Measurements from ENCODE around the gene WDR47.
A peak's percentile ranks its signal among the peaks of the same experiment; 100 is the strongest.
"Not testable (repeated sequence)": the region's sequence is repeated elsewhere in the genome, so short reads cannot be mapped to it uniquely, and the experiment has no call there.

Gene WDR47

DNA sequence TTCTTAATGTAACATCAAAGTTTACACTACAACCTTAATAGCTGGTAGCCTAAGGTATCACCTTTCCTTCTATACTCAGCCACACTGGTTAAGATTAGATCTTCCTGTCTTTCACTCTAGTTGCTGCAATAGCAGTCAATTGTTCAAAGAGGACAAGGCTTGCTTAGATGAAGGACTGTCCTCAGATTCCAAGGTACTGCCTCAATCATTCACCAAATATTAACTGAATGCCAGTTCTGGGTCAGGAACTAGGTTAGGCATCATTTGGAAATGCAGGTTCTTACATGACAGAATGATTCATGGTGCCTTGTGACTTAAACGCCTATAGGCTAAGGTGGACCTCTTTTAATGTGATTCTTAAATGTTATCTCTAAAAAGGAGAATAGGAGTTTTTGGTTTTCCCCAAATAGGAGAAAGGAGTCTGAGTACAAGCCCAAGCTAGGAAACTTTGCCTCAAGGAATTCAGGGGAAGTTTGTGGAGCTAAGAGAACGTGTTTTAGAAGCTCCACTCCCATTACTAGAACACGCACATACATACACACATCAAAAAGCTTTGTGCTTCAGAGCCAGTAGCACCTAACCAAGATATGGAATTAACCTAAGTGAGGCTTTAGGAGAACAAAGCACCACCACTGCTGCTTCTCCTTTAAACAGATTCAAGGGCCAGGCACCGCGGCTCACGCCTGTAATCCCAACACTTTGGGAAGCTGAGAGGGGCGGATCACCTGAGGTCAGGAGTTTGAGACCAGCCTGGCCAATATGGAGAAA, 8.5 kb upstream of the WDR47 start:
- no peak for DNase-seq

DNA sequence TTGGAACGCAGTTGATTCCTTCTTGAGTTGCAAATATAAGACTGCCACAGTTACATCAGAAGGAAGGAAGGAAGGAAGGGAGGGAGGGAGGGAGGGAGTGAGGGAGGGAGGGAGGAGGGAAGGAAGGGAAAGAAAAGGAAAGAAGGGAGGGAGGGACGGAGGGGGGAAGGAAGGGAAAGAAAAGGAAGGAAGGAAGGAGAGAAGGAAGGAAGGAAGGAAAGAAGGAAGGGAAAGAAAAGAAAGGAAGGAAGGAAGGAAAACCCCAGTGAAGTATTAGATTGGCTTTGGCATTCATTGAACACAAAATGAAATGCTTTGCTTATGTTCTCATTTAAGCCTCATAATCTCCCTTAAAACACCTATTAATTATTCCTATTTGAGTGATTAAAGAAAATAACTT, 6.4 kb upstream of the WDR47 start:
- DNase-seq = no peak

DNA sequence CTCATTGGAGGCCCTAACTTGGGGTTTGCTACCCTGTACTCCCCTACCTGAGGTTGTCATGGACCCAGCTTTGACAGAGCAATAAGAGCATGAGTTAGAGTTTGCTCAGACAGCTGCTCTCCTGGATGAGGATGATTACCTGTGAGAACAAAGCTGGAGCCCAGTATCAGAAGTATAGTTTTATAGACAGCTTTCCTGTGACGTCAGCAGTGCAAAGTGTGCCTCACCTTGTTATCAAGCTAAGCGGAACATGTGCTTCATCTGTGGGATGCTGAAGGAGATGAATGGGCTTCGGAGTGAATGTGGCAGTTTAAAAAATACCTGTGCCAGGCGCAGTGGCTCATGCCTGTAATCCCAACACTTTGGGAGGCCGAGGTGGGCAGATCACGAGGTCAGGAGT, 5.4 kb upstream of the WDR47 start:
- no peak for DNase-seq

DNA sequence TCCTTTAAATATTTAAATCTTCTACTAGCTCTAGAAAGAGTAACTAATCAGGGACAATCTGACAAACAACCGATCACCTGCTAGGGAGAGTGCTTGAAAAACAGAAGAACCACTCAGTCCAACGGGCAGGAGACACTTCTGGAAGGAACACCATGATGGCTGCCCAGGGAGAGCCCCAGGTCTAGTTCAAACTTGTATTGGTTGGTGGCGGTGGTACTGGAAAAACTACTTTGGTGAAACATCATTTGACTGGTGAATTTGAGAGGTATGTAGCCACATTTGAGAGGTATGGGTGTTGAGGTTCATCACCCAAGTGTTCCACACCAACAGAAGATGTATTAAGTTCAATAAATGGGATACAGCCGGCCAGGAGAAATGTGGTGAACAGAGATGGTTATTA, 4.8 kb upstream of the WDR47 start:
- DNase-seq = no peak

DNA sequence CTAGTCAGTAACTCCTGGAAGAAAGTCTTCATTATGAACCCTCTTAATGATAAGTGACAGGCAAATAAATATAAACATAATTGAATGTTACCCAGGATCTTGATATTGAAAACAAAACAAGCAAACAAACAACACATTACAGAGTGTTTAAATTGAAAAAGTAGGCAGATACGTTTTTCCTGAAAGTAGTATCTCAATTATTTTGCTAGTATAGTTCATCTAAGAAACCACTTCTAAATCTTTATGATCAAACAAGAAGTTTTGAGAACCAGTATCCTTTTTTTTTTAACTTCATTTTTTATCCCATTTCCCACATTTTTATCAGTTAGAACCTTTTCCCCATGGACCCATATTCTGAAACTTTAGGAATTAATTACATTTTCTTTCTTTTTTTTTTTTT, 3.7 kb upstream of the WDR47 start:
- no peak for DNase-seq

DNA sequence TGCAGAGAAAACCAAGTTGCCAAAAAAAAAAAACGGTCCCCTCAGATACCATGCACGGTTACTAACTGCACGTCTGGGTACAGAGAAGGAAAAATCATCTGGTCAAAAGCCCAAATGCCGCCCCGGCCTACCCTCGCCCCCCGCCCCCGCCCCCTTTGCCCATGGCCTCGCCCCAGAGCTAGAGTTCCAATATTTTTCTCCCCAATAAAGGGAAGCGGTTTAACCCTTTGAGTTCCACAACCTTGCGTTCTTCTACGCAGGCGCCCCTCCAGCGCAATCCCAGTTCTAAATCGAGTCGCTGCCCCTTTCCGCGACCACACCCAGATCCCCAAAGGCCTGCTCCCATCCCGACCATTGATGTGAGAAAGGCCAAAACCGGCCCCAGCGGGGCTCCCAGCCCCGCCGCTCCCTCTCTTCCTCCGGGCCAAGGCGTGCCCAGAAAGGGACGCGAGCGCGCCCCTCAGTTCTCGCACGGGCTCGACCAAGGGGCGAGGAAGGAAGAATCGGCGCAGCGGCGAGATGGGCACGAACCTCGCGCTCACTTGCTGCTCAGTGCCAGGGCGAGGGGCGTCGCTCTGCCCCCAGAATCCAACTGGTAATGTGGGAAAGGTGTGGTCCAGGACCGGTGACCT, 797 bp downstream of the WDR47 start:
- peak; percentile 64 for DNase-seq

DNA sequence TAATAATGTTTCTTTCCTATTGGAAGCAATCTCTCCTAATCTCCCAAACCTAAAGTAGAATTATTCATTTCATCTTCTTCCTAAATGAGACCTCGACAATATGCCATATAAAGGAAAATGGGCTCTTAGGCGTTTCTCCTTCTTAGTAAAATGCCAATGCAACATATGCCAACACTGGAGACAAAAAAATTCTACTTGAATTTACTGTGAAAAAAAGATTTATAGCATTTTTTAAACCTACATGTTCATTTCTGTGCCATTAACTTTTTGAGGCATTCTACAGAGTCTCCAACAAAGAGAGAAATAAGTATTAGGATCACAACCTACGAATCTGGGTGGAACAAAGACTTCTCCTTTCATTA, 1.3 kb downstream of the WDR47 start:
- DNase-seq = no peak

DNA sequence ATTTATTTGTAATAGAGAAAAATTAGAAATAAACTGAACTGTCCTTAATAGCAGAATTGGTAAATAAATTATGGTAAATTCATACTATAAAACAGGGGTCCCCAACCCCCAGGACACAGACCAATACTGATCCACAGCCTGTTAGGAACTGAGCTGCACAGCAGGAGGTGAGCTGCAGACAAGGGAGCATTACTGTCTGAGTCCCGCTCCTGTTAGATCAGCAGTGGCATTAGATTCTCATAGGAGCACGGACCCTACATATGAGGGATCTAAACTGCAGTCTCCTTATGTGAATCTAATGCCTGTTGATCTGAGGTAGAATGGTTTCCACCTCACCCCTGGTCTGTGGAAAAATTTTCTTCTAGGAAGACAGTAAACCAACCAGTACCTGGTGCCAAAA, 7.5 kb downstream of the WDR47 start:
- DNase-seq = no peak

DNA sequence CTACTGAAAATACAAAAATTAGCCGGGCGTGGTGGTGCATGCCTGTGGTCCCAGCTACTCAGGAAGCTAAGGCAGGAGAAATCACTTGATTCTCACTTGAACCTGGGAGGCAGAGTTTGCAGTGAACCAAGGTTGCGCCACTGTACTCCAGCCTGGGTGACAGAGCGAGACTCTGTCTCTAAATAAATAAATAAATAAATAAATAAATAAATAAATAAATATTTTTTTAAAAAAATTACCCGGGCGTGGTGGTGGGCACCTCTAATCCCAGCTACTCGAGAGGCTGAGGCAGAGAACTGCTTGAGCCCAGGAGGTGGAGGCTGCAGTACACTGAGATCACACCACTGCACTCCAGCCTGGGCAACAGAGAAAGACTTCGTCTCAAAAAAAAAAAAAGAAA, 12.4 kb downstream of the WDR47 start:
- not testable (repeated sequence) for DNase-seq

DNA sequence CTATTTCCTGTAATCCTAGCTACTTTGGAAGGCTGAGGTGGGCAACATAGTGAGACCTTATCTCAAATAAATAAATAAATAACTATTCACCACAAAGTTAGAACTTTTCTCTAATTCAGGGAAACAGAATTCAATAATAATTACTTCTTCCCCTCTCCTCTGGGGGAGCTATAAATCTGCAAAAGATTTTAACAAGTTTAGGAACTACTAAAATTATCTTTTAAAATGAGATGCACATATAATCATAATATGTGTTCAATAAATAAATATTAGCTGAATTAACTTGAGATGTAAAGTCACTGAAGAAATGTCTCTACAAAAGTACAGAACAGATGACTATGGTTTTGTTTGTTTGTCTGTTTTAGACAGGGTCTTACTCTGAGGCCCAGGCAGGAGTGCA, 14.1 kb downstream of the WDR47 start:
- no peak for DNase-seq

DNA sequence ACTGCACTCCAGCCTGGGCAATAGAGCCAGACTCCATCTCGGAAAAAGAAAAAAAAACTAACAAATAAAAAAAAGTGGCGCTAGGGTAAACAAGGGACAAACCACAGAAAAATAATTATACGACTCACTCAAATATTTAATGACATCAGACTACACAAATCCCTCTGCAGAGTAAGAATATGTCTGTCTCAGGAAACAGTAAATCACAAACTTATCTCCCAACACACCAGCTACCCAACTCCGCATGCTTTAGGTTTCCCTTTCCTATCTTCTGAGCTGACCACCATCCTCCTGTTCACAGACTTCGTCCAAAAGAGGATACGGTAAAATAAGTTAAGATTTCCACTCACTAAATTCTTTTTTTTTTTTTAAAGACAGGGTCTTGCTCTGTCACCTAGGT, 16.2 kb downstream of the WDR47 start:
- no peak for DNase-seq

DNA sequence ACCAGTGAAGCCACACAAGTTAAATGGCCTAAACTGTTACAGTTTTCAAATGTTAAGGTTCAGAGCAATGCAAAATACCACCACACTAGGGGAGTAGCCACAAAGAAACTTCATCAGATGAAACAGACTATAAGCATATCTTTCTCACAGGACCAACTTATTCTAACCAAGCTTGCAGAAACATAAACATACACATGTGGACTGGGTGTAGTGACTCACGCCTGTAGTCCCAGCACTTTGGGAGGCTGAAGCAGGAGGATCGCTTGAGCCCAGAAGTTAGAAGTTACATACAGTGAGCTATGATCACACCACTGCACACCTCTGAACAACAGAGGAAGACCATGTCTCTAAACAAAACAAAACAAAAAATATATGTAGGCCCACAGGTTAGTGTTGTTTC, 17.3 kb downstream of the WDR47 start:
- DNase-seq = no peak

DNA sequence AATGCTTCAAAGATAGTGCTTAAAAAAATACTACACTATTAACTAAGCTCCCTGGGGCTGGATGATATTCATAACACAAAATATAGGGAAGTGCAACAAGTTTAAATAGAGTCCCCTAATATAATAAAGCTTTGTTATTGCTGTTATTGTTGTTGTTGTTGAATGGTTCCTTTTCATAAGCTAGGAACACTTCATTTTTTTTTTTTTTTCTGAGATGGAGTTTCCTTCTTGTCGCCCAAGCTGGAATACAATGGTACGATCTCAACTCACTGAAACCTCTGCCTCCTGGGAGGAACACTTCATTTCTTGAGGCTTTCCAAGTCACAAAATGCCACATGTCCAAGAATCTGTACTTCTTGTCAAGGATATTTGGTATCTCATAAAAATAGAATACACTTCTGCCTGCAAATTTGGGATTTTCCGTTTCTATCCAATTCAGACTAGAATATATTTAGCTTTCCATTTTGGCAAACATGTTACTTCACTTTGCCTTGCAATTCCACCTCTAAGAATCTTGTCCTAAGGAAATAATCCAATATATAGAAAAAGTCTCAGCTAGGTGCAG, 21.1 kb downstream of the WDR47 start:
- no peak for DNase-seq

DNA sequence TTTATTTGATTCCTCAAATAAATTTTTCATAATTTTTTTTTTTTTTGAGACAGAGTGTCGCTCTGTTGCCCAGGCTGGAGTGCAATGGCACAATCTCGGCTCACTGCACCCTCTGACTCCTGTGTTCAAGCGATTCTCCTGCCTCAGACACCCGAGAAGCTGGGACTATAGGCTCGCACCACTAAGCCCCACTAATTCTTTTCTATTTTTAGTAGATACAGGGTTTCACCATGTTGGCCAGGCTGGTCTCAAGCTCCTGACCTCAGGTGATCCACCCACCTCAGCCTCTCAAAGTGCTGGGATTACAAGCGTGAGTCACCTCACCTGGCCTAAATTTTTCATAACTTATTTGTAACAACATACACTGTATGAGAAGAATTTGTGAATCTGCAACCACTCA, 24.2 kb downstream of the WDR47 start:
- DNase-seq = not testable (repeated sequence)

DNA sequence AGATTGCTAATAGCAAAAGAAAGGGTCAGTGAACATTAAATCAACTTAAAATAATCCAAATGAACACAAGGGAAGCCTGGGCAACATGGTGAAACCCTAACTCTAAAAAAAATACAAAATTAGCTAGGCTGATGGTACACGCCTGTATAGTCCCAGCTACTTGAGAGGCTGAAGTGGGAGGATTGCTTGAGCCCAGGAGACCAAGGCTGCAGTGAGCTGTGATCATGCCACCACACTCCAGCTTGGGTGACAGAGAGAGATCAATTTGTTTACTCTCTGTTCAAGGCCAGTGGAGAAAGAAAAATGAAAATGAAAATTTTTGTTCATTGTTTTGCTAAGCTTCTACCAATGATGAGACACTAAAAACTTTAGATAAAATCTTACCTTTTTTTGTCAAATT, 24.8 kb downstream of the WDR47 start:
- no peak for DNase-seq

DNA sequence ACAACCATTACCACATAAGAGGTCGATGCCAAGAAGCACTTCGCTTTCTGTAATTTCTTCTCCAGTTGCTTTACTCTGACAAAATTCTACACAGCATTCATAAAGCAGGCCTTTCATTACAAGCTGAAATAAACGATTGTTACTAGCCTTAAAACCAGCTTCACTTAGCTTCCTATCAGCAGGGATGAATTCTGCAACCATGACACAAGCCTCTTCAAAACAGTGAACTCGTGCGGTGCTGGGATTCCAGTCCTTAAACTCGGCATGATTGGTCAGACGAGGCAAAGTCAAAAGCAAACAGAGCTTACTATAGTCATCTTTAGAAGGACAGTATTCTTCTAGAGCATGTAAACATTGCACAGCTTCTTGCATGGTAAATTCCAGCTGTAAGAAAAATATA, 30.6 kb downstream of the WDR47 start:
- DNase-seq = no peak

DNA sequence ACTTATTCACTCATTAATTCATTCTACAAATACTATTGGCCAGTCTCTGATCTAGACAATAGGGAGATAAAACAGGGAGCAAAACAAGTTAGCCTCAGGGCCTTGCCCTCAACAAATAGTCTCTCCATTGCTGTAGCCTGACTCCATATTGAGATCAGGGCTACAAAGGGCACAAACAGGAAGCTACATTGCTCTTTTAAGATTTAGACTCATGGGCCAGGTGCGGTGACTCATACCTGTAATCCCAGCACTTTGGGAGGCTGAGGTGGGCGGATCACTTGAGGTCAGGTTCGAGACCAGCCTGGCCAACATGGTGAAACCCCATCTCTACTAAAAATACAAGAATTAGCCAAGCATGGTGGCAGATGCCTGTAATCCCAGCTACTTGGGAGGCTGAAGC, 45.3 kb downstream of the WDR47 start:
- not testable (repeated sequence) for DNase-seq

DNA sequence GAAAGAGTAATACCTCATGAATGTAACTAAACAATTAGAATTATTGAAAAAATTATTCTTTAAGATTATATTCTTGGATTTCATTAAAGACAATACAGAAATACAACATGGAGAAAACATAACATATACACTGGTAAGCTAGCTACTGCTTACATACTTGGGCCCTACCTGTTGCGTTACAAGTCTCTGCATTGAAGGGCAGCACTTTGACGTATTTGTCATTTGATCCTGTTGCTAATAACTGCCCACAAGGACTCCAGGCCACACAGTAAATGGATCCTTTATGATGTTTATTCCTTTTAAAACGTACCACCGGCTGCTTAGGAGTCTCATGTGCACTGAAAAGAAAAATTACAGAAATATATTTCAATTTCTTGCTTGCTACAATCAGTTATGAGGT, 58.8 kb downstream of the WDR47 start:
- no peak for DNase-seq

DNA sequence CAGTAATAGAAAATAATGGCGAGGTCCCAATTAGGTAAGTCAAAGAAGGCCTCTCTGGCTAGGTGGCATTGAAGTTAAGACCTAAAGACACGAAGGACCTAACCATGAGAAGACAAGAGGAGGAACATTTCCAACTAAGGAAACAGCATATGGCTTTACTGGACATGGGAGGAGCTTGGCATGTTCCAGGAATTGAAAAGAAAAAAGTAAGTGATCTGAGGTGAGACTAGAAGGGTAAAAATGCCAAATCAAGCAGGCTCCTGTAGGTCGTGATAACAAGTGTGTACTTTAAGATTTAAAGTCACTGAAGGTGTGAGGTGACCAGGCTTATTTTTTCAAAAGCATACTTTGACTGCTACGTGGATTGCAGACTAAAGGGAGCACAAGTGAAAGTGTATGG, 65.2 kb downstream of the WDR47 start:
- no peak for DNase-seq

DNA sequence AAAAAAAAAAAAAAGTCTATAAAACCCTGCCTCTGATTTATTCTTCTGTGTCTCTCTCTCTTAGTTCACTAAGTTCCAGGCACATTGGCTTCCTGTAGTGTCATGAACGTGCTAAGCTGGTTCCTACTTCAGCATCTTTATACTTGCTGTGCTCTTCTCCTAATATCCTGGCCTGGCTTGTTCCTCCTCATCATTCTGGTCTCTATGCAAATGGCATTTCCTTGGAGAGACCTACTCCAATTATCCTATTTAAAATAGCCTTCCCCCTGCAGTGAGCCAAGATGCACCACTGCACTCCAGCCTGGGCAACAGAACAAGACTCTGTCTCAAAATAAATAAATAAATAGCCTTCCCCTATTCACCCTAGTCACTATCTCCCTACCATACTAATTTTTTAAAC, 69.0 kb downstream of the WDR47 start:
- no peak for DNase-seq

DNA sequence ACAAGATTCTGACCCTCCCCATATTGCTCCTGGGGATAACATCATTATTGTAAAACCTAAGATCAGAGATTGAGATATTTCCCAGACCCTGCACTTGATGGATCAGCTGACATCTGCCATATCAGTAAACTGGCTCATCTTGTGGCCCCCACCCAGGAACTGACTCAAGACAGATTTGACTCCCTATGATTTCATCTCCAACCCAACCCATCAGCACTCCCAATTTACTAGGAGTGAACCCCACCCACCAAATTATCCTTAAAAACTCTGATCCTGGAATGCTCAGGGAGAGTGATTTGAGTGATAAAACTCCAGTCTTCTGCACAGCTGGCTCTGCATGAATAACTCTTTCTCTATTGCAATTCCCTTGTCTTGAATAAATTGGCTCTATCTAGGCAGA, 72.6 kb downstream of the WDR47 start:
- no peak for DNase-seq

DNA sequence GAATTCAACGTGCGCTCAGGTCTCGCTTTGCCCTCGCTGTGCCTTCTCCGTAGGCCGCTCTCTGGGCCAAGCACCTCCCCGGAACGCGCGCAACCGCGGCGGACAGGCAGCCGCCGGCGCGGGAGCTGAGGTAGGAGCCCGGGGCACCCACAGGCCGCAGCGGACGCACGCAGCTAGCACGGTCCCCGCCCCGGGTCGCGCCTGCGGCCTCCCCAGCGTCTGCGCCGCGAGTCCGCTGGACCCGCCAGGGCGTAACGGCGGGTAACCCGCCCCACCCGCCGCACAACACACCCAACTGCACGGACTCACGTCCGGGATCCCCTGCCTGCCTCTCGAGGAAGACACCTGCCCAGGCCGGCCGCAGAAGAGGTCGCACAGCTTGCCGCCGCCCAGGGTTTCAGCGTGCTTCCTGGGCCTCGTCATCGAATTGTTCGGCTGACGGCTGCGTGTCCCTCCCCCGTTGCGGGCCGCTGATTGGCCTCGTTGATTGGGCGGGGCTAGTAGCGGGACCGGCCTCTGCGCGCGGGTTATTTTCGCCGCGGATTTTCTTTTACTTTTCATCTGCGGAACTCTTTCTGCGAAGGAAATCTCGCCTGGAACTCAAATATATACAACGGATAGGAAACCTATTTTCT, 78.7 kb downstream of the WDR47 start, which contains the start of gene CLCC1:
Gene CLCC1, minus strand, starts transcription at position 433 of the 635 bp plus-strand sequence. CDS start 13,047 bp downstream, outside the sequence.
- peak; percentile 96 for DNase-seq

DNA sequence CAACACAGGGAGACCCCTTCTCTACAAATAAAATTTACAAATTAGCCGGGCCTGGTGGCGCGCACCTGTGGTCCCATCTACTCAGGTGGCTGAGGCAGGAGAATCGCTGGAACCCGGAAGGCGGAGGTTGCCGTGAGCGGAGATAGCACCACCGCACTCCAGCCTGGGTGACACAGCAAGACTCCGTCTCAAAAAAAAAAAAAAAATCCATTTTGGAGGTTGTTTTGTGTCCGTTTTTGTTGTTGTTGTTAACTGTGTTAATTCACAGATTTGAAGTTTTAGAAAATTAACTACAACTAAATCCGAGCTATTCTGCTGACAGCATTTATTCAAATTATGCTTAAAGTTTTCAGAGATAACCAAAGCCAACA, 79.2 kb downstream of the WDR47 start:
- DNase-seq = peak; percentile 54

Data from NCI-H146 (cell line).